H1 (cell line): ENCODE results near the gene ISCA2. TPM values are rescaled to one million over a fixed set of nuclear protein-coding genes. Genes with fewer than 3 reads are reported as not detected.

ENCODE experiments used
- CTCF ChIA-PET: fragments of 300-600 bp; sonication (Branson Sonifier 250); formaldehyde crosslinking; loops from one replicate; lab custom pipeline; 2021; ENCODE audit not compliant: partially characterized antibody; lab: Charles Lee
- POLR2A ChIA-PET: fragments of 300-600 bp; sonication (Branson Sonifier 250); formaldehyde crosslinking; loops from one replicate; lab custom pipeline; 2021; ENCODE audit warnings: inconsistent platforms; ENCODE audit not compliant: partially characterized antibody; lab: Charles Lee
- DNase-seq, 2 experiments: peaks; one replicate each; pipeline versions ENCODE4 v3.0.0 to v3.0.0-alpha.2; 2010 to 2022; ENCODE audit warnings: low spot score in 2 of 2, low read depth in 1 of 2, mixed read lengths in 1 of 2
- FAIRE-seq: peaks from 2 replicates; lab custom pipeline; 2011; peaks lifted over from hg19 to GRCh38; lab: Jason Lieb, UNC
- H2AFZ ChIP-seq: 2 replicates; pipeline ENCODE4 v1.8.1; 2012; ENCODE audit warnings: low read length, inconsistent platforms
- H2AK5ac ChIP-seq: 2 replicates; pipeline ENCODE4 v1.6.1; 2013; ENCODE audit warnings: low read depth, low read length
- H2BK120ac ChIP-seq: replicated peaks from 2 replicates; pipeline ENCODE3; 2013; ENCODE audit warnings: low read depth, low read length, inconsistent platforms
- H2BK12ac ChIP-seq: 2 replicates; pipeline ENCODE4 v1.6.1; 2013; ENCODE audit warnings: low read depth, low read length
- H2BK15ac ChIP-seq: 2 replicates; pipeline ENCODE4 v1.6.1; 2013; ENCODE audit warnings: low read length
- H2BK20ac ChIP-seq: 2 replicates; pipeline ENCODE4 v1.6.1; 2013; ENCODE audit warnings: low read length
- H2BK5ac ChIP-seq: 2 replicates; pipeline ENCODE4 v1.6.1; 2013; ENCODE audit warnings: low read depth, low read length
- H3K14ac ChIP-seq: 2 replicates; pipeline ENCODE4 v1.6.1; 2013; ENCODE audit warnings: inconsistent platforms; ENCODE audit not compliant: insufficient read length
- H3K18ac ChIP-seq: 2 replicates; pipeline ENCODE4 v1.6.1; 2013; ENCODE audit warnings: low read length; ENCODE audit errors: extremely low read depth
- H3K23ac ChIP-seq: 2 replicates; pipeline ENCODE4 v1.6.1; 2013; ENCODE audit warnings: inconsistent platforms; ENCODE audit not compliant: insufficient read length
- H3K23me2 ChIP-seq: 2 replicates; pipeline ENCODE4 v1.6.1; 2013; ENCODE audit warnings: low read depth, low read length
- H3K27ac ChIP-seq: 2 replicates; pipeline ENCODE4 v1.6.1; 2011; ENCODE audit warnings: low read depth, low read length, inconsistent platforms
- H3K27me3 ChIP-seq, 4 experiments: replicated peaks in 1 of 4; 1 replicate in 1 of 4; 2 replicates in 3 of 4; pipeline versions ENCODE4 v1.6.1 to v1.8.1; 2011 to 2013; ENCODE audit warnings: low read length in 3 of 4, mild to moderate bottlenecking in 3 of 4, inconsistent platforms in 2 of 4, mixed read lengths in 2 of 4, moderate library complexity in 1 of 4; ENCODE audit not compliant: control insufficient read depth in 3 of 4, insufficient read depth in 3 of 4; ENCODE audit errors: extremely low read depth in 1 of 4
- H3K36me3 ChIP-seq, 4 experiments: 2 replicates each; pipeline versions ENCODE4 v1.6.1 to v1.8.1; 2011 to 2013; ENCODE audit warnings: mild to moderate bottlenecking in 4 of 4, low read length in 3 of 4, moderate library complexity in 2 of 4, control low read depth in 1 of 4, inconsistent platforms in 1 of 4; ENCODE audit not compliant: insufficient read depth in 4 of 4, control insufficient read depth in 2 of 4
- H3K4ac ChIP-seq: replicated peaks from 2 replicates; pipeline ENCODE3; 2013; ENCODE audit warnings: low read length, low read depth, mixed read lengths, inconsistent platforms; ENCODE audit not compliant: insufficient read length
- H3K4me1 ChIP-seq, 4 experiments: replicated peaks in 1 of 4; 1 replicate in 1 of 4; 2 replicates in 3 of 4; pipeline versions ENCODE4 v1.6.1 to v1.8.1; 2011 to 2013; ENCODE audit warnings: low read length in 3 of 4, inconsistent platforms in 2 of 4, mixed read lengths in 1 of 4; ENCODE audit not compliant: insufficient read depth in 4 of 4, control insufficient read depth in 3 of 4
- H3K4me2 ChIP-seq, 2 experiments: 2 replicates each; pipeline versions ENCODE4 v1.6.1 to v1.8.1; 2011 to 2013; ENCODE audit warnings: low read depth in 2 of 2, low read length in 2 of 2, control low read depth in 1 of 2, inconsistent platforms in 1 of 2, mild to moderate bottlenecking in 1 of 2; ENCODE audit not compliant: insufficient read depth in 1 of 2
- H3K4me3 ChIP-seq, 4 experiments: fragments of 200-600, 300-600 bp in 1 of 4; sonication (generic), shearing (Covaris generic), sonication (Bioruptor Twin) in 1 of 4; 2 replicates each; pipeline versions ENCODE4 v1.5.1 to v1.8.1; 2011 to 2016; ENCODE audit warnings: low read length in 4 of 4, low read depth in 3 of 4, control low read depth in 2 of 4, inconsistent platforms in 2 of 4, mild to moderate bottlenecking in 2 of 4, mixed read lengths in 1 of 4, moderate library complexity in 1 of 4; ENCODE audit not compliant: insufficient read depth in 2 of 4; ENCODE audit errors: extremely low read depth in 1 of 4
- H3K56ac ChIP-seq: replicated peaks from 2 replicates; pipeline ENCODE3; 2013; ENCODE audit warnings: low read depth, mild to moderate bottlenecking, mixed read lengths, low read length, inconsistent platforms; ENCODE audit not compliant: insufficient read length
- H3K79me1 ChIP-seq: 2 replicates; pipeline ENCODE4 v1.6.1; 2013; ENCODE audit warnings: low read depth, low read length, control low read depth
- H3K79me2 ChIP-seq, 2 experiments: 2 replicates each; pipeline versions ENCODE4 v1.6.1 to v1.8.1; 2012 to 2013; ENCODE audit warnings: low read length in 2 of 2, mild to moderate bottlenecking in 2 of 2, inconsistent platforms in 1 of 2; ENCODE audit not compliant: insufficient read depth in 2 of 2, control insufficient read depth in 1 of 2
- H3K9ac ChIP-seq, 4 experiments: replicated peaks in 1 of 4; 1 replicate in 1 of 4; 2 replicates in 3 of 4; pipeline versions ENCODE4 v1.6.1 to v1.8.1; 2011 to 2013; ENCODE audit warnings: low read depth in 3 of 4, low read length in 3 of 4, control low read depth in 2 of 4, mild to moderate bottlenecking in 2 of 4, moderate library complexity in 2 of 4, inconsistent platforms in 1 of 4; ENCODE audit errors: extremely low read depth in 1 of 4
- H3K9me3 ChIP-seq, 2 experiments: 2 replicates each; pipeline versions ENCODE4 v1.6.1 to v1.8.1; 2012 to 2013; ENCODE audit warnings: mild to moderate bottlenecking in 2 of 2, moderate library complexity in 2 of 2, control low read depth in 1 of 2, inconsistent platforms in 1 of 2, low read depth in 1 of 2, low read length in 1 of 2, mixed read lengths in 1 of 2; ENCODE audit not compliant: insufficient read depth in 2 of 2
- H4K20me1 ChIP-seq, 2 experiments: replicated peaks in 1 of 2; 2 replicates each; pipeline versions ENCODE3 to v1.8.1; 2011 to 2013; ENCODE audit warnings: inconsistent platforms in 2 of 2, low read length in 2 of 2, mild to moderate bottlenecking in 1 of 2; ENCODE audit not compliant: insufficient read depth in 2 of 2, control insufficient read depth in 1 of 2
- H4K5ac ChIP-seq: 2 replicates; pipeline ENCODE4 v1.6.1; 2013; ENCODE audit warnings: low read length, low read depth, mixed read lengths, inconsistent platforms; ENCODE audit not compliant: insufficient read length
- H4K8ac ChIP-seq: 2 replicates; pipeline ENCODE4 v1.8.0; 2013; ENCODE audit warnings: mild to moderate bottlenecking, moderate library complexity, low read length, inconsistent platforms; ENCODE audit not compliant: insufficient read depth; ENCODE audit errors: extremely low read depth
- H4K91ac ChIP-seq: replicated peaks from 2 replicates; pipeline ENCODE3; 2013; ENCODE audit warnings: low read length, mixed read lengths, inconsistent platforms; ENCODE audit not compliant: insufficient read length
- BACH1 ChIP-seq: IDR thresholded peaks from 2 replicates; pipeline ENCODE4 v1.6.1; 2012; ENCODE audit warnings: low read length, improper control_type of control experiment
- SUZ12 ChIP-seq: fragments of 200-600 bp; sonication (generic); IDR thresholded peaks from 2 replicates; pipeline ENCODE4 v1.6.1; 2012; ENCODE audit warnings: mild to moderate bottlenecking, inconsistent platforms, low read length, moderate library complexity, mixed read lengths
- WGBS, 2 experiments: shearing (Covaris generic) in 1 of 2; methylation state at CpG; one replicate each; pipeline versions ENCODE4 v1.1.6 to v1.1.7; 2013 to 2015; ENCODE audit warnings: low lambda C conversion rate in 2 of 2, mixed read lengths in 2 of 2, inconsistent platforms in 1 of 2, low coverage in 1 of 2, missing lambda C conversion rate in 1 of 2; ENCODE audit not compliant: insufficient replicate concordance in 2 of 2, insufficient coverage in 1 of 2, insufficient read length in 1 of 2; ENCODE audit errors: extremely low coverage in 1 of 2, missing lambda C conversion rate in 1 of 2; 5-methylcytosine and 5-hydroxymethylcytosine counted together
- polyA plus RNA-seq, 7 experiments: library from polyadenylated mRNA; depleted of rRNA in 3 of 7; stranded (reverse) in 5 of 7; unstranded in 2 of 7; fragments of >200 nt in 5 of 7; fragments of 200-250 nt in 2 of 7; gene quantifications; 1 replicate in 5 of 7; 2 replicates in 1 of 7; 4 replicates in 1 of 7; pipeline versions ENCODE4 v1.2.1 to v1.2.3, GENCODE V29; 2011 to 2013; ENCODE audit warnings: missing spikeins in 2 of 7, mixed read lengths in 2 of 7
- total RNA-seq: library from RNA; stranded (reverse); fragmentation: NEBNext Ultra II Directional; extraction: Animal tissue kit (Norgen Biotek cat#: 25700); gene quantifications from 2 replicates; pipeline ENCODE4 v1.2.1, GENCODE V29; 2021

Gene ISCA2
- total and polyA plus RNA-seq, 2 of the 8 experiments (the other 6 are each of a cell fraction or from before 2014, with no cell fraction given), result 43.5 to 78.6 TPM

GRCh38 chr14:74504412-74504811 is 10.8 kb downstream of the ISCA2 start:
- ChIA-PET CTCF (interaction anchor here (0.6 to 2.5 kb wide), 16 partner anchors 12 to 300 kb away, joined by 3 to 15 read pairs (median 4); no protein-coding TSS in a partner anchor), POLR2A (interaction anchor here (0.6 to 1.5 kb wide), 3 partner anchors 11 to 207 kb away, joined by 3 to 4 read pairs (median 3); partner anchors contain the start of genes ISCA2 and NPC2)
- Histone ChIP-seq H3K4ac (no peak overlapping the region), H3K14ac (no peak overlapping the region), H3K23ac (no peak overlapping the region), H4K20me1 (peaks cover 0 to 1% of the 10 kb centered on the region in 2 experiments), H2BK12ac (no peak overlapping the region), H3K79me1 (no peaks in the 10 kb centered on the region), H3K4me1 (peaks cover 4 to 25% (median 19%) of the 10 kb centered on the region in 4 experiments), H3K36me3 (no peaks in the 10 kb centered on the region), H4K8ac (no peak overlapping the region), H4K5ac (no peak overlapping the region), H2AFZ (no peak overlapping the region), H3K9me3 (no peaks in the 10 kb centered on the region), H3K4me2 (no peak overlapping the region), H3K27me3 (no peaks in the 10 kb centered on the region; a peak in 1 of 7 replicates), H3K27ac (no peak overlapping the region), H2BK15ac (no peak overlapping the region), H2BK5ac (no peak overlapping the region; the same call in 1 of the 2 replicates), H4K91ac (no peak overlapping the region), H2BK120ac (no peak overlapping the region), H3K56ac (no peak overlapping the region), H2AK5ac (no peak overlapping the region), H3K23me2 (no peaks in the 10 kb centered on the region), H2BK20ac (no peak overlapping the region), H3K79me2 (no peaks in the 10 kb centered on the region), H3K18ac (no peak overlapping the region)
- DNase-seq, result no peak
- 84% methylated on average over 4 of the region's 4 CpGs; no CpG with 5 or more reads in 1 of the 2 experiments for WGBS, 2 experiments
- FAIRE-seq, result no peak
- TF ChIP-seq SUZ12 (no peak), BACH1 (no peak)
- TF ChIP-seq, all 59 proteins: peak for 0
- no peak overlapping the region for H3K4me3 ChIP-seq
- H3K9ac ChIP-seq, result no peak overlapping the region
